Measurements from ENCODE around the gene APBB1IP.

The APBB1IP gene

GRCh38 chr10:26507441-26507840, 69.3 kb downstream of the APBB1IP start:
- no peak for DNase-seq (ENCODE audit: low spot score)

- no peak for DNase-seq (ENCODE audit: low spot score)
Measured at GRCh38 chr10:26508016-26508415, 69.9 kb downstream of the APBB1IP start.

DNA sequence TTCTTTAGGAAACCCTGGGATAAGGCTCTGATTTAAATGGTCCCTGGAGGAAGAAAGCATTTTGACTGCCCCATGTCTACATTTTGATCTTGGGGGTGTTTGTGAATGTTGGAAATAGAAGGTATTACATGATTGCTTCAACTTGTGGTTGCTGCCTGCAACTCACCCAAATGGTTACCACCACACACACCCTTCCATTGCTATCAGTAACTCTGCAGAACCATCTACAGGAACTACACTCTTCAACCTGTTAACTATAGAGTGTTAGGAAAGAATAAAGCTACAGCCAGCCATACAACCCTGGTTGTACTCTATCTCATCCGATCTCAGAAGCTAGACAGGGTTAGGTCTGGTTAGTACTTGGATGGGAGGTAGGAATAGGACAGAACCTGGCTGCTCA, 71.2 kb downstream of the APBB1IP start:
- DNase-seq (ENCODE audit: low spot score): no peak

DNA sequence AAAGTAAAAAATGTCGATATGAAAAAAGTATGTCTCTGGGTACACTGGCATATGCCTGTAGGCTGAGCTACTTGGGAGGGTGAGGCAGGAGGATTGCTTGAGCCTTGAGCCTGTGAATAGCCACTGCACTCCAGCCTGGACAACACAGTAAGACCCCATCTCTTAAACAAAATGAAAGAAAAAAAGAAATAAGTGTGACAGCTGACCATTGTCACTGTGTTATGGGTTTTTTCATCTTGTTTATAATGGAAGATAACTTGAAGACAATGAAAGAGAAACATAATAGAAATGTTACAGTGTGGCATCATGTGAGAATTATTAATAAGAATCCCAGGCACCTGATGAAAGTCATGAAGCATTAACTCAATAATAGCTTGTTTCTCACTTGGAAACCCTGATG, 75.0 kb downstream of the APBB1IP start:
- no peak for DNase-seq (ENCODE audit: low spot score)

DNA sequence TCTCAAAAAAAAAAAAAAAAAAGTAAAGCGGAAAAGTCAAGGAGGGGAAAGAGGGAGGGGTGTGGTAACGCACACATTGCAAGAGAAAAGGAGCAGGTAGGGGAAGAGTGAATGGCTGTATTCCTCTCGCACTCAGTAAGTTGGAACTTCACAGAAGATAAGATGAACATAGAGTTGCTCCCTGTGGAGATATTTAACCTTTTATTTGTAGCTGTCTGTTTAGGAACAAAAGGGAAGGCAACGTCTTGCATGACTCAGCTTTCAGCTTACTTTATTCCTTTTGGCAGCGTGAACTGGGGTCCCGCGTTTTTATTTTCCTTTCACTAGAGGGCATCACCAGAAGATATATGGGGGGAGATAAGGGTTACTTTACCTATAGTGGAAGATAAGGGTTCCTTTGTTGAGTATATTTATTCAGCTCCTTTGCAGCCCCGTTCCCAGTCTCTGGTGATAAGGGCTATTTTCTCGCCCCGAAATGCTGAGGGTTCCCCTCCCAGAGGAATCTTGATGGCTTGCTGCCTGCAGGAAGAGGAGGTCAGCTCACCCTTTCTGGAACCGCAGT, 78.5 kb downstream of the APBB1IP start:
- DNase-seq (ENCODE audit: low spot score): no peak

DNA sequence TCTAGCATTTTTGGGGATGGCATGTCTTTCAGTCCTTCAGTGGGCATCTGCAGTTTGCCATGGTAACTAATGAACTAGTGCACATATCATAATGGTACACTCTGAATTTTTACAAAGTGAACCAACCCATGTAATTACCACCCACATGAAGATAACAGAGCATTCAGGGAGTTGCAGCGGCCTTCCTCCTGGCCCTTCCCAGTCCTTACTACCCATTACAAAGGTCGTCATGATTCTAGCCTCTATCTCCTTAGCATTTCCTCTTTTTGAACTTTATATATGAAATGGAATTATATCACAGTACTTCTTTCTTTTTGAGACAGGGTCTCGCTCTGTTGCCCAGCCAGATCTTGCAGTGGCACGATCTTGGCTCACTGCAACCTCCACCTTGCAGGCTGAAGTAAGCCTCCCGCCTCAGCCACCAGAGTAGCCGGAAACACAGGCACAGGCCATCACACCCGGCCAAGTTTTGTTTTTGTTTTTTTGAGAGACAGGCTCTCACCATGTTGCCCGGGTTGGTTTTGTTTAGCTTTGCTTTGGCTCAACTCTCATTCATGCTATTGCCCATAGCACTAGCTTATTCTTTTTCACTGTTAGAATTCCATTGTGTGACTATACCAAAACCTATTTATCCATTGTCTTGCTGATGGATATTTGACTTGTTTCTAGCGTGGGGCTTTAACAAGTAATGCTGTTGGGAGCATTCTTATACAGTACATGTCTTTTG, 79.2 kb downstream of the APBB1IP start:
- DNase-seq (ENCODE audit: low spot score): no peak

- no peak for DNase-seq (ENCODE audit: low spot score)
Measured at GRCh38 chr10:26519803-26520202, 81.7 kb downstream of the APBB1IP start.

DNA sequence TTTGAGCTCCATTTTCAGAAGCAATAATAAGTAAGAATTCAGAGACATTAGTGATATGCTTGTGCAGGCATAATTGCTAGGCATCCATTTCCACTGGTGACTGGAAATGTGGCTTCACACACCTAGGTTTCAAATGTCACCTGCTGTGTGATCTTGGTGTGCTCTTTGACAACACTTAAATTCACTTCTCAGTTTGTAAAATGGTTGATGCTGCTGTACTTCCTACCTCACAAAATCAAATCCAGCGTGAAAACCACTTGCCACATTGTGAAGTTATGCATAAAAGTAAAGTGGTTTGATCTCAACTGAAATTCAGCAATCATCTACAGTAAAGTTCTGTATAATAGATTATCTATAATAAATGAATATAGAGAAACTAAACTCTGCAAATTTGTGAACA, 82.4 kb downstream of the APBB1IP start:
- no peak for DNase-seq (ENCODE audit: low spot score)

- no peak for DNase-seq (ENCODE audit: low spot score)
Measured at GRCh38 chr10:26524161-26524896, 86.2 kb downstream of the APBB1IP start.

GRCh38 chr10:26525586-26525985, 87.4 kb downstream of the APBB1IP start:
- DNase-seq (ENCODE audit: low spot score): no peak

DNA sequence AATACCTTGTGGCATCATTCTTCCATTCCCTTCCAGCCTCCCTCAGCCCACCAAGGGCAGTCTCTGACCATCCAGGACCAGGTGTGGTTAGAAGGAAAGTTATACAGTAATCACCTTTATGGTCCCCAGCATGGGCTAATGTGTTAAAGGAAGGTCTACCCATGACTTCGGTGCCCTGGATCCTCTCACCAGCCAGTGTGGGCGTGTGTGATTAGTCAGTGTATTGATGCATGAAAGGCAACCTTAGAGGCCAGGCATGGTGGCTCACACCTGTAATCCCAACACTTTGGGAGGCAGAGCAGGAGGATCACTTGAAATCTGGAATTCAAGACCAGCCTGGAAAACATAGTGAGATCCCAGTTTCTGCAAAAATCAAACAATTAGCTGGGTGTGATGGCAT, 88.9 kb downstream of the APBB1IP start:
- no peak for DNase-seq (ENCODE audit: low spot score)

GRCh38 chr10:26528048-26528447, 89.9 kb downstream of the APBB1IP start:
- no peak for DNase-seq (ENCODE audit: low spot score)

DNA sequence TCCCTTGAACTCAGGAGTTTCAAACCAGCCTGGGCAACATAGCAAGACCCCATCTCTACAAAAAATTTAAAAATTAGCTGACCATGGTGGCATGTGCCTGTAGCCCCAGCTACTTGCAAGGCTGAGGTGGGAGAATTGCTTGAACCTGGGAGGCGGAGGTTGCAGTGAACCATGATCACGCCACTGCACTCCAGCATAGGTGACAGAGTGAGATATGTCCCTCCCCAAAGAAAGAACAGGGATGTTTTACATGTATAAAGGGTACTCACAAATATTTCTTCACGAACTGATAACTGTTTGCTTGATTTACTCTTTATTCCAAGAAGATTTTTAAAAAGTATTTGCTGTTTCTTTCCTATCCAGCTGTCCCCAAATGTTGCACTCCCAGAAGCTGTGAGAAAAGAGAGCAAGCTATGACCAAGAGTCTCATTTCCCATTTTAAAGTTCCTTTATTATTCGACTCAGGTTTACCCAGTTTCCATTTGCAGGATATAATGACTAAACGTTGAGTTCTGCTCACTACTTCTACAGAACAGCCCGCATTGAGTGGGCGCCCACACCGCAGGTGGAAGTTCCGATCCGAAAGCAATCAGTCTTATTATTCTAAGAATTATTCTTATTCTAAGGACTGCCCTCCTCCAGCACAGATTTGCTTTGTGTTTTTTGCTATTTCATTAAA, 90.7 kb downstream of the APBB1IP start:
- no peak for DNase-seq (ENCODE audit: low spot score)

DNA sequence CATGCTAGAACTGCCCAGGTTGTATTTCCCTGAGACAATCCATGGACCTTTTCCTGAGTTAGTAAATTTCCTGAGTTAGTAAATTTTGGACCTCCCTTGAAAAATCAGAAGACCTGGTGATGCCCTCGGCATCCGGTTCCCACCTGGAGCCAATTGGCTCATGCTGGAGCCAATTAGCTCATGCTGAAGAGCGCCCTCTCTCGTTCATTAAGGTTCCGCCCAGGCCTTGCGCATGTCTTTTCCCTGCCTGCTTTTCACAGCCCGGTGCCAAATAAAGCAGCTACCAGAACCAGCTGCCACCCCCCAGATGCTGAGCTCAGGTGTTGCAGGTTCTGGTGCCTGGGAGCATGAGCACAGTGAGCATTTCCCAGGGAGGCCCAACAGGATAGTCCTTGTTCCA, 96.2 kb downstream of the APBB1IP start:
- no peak for DNase-seq (ENCODE audit: low spot score)

- no peak for DNase-seq (ENCODE audit: low spot score)
Measured at GRCh38 chr10:26540601-26541000, 102.5 kb downstream of the APBB1IP start.

DNA sequence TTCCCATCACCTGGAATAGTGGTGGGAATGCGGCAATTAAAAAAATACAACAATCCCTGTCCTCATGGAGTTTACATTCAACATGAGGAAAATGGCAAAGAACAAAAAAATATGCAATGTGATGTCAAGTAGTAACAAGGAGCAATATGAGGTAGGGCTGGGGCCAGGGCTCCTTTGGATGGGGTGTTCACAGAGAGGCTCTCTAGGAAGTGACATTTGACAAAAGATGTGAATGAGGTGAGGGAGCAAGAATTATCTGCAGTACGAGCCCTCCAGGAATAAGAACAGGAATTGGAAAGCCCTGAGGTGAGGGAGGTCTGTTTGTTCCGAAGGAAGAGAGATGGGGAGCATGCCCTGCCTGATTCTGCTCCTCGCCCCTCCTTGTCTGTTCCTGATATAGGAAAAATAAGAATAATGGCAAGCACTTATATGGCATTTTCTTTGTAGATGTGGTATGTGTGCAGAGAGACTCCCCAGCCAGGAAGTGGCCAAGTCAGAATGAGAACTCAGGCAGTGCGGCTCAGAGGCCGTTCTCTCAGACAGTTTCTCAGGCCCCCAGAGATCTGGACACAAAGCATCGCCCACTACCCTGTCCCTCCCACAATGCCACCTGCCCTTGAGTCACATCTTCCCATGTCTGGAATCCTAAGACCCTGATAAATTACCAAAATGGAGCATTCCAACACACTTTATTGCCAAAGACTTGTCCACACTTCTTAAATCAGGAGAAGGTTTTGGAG, 105.6 kb downstream of the APBB1IP start:
- no peak for DNase-seq (ENCODE audit: low spot score)

DNA sequence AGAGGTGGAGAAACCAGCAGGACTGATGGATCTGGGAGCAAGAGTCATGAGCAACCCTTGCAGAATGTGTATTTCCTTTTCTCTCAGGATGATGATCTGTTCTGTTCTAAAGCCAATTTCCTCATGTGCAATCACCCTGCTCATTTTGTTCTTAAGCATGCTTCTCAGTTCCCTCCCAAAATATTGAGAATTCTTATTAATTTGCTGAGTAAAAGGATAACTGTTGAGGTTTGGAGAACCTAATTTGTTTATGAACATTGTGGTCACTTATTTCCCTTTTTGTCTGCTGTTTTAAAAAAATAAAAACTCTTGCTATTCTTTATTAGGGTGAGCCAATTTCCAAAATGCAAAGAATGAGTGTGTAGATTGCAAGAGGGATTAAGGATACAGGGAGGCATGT, 106.8 kb downstream of the APBB1IP start:
- no peak for DNase-seq (ENCODE audit: low spot score)

DNA sequence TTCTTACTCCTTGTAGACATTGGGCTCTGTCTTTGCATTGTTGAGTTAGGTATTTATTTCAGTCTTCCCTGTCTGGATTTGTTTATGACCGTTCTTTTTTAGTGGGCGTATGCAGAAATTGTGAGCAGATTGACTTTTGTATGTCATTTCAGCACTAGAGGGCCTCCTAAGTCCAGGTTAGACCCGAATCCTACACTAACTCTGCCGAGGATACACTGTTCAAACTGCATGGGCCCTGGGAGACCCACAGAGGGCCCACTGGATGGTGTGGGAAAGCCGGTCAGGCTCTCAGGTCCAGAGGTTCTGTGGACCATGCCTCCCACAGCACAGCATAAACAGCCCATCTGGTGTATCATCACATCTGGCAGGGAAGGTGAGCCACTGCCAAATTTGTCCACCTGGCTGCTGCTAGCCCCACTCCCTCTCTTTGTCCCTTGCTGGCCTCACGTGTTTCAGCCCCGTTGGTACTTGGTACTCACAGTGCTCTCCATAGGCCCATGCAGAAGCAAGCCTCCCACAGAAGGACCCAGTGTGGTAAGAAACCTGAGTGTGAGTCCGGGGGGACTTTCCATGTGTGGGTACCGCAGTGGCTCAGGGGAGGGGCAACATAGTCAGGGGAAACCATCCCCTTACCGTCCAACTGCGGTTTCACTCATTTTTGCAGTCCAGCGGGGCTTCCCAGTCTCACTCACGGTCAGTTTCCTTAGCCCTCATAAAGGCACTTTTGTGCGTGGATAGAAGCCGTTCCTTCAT, 112.8 kb downstream of the APBB1IP start:
- no peak for DNase-seq (ENCODE audit: low spot score)

GRCh38 chr10:26554246-26554645, 116.1 kb downstream of the APBB1IP start:
- DNase-seq (ENCODE audit: low spot score): no peak

GRCh38 chr10:26555719-26556368, 117.7 kb downstream of the APBB1IP start:
- no peak for DNase-seq (ENCODE audit: low spot score)

All from CD4-positive, alpha-beta T cell treated with Interleukin-2 at 100 ng/mL for 4 hours (primary cell).